ENCODE data around the gene SIGLEC12.
"Not testable (repeated sequence)": the region's sequence is repeated elsewhere in the genome, so short reads cannot be mapped to it uniquely, and the experiment has no call there.

Gene SIGLEC12

DNA sequence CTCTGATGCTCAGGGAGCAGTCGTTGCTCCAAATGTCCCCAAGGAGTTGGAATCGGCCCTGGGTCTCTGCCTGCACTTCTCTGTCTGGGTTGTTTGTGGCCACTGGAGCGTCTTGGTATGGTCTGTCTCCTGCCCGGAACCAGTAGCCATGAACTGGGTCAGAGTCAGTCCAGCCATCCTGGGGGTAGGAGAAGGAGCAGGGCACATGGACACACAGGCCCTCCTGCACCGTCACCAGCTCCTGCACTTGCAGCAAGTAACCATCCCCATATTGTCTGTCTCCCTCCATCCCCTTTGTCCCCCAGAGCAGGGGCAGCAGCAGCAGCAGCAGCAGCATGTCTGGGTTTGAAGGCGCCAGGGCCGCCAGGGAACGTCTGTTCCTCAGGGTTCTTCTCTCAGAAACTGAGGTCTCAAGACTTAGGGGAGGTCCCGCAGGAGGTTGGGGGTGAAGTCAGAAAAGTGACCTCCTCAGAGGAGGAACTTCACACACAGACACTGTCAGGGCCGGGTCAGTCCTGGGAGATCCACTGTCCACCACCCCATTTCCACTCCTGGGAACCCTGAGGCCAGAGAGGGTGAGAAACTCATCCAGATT, 43.5 kb downstream of the SIGLEC12 start, which contains the start of gene SIGLEC8:
Gene SIGLEC8 (minus strand): TSS at position 404 of the 595 bp plus-strand sequence. CDS start 67 bp downstream, at position 337.
- DNase-seq (ENCODE audit: low read depth) = no peak

DNA sequence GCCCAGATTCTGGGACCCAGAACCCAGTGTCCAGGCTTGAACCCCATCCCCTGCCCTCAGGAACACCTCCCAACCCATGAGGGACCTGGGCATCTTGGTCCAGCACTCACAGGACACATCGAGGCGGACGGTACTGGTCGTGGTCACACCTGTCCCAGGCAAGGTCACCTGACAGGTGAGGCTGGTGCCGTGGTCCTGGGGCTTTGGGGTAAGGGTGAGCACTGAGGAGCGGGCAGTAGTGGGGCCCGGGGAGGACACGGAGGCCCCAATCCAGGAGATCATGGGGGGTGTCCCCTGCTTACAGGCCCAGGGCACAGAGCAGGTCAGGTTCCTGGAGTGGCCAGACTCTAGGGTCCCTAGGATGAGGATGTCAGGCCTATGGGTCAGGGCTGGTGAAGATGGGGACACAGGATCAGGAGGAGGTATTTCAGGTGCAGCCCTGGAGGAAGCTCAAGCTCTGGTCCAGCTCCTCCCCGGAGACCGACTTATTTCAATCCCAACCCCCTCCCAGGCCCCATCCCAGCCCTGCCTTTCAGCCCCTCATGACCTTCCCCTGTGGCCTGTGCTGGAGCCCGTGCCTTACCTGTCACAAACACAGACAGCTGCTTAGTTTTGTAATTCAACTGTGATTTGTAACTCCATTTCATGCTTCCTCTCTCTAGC, 44.1 kb downstream of the SIGLEC12 start:
- no peak for DNase-seq (ENCODE audit: low read depth)

DNA sequence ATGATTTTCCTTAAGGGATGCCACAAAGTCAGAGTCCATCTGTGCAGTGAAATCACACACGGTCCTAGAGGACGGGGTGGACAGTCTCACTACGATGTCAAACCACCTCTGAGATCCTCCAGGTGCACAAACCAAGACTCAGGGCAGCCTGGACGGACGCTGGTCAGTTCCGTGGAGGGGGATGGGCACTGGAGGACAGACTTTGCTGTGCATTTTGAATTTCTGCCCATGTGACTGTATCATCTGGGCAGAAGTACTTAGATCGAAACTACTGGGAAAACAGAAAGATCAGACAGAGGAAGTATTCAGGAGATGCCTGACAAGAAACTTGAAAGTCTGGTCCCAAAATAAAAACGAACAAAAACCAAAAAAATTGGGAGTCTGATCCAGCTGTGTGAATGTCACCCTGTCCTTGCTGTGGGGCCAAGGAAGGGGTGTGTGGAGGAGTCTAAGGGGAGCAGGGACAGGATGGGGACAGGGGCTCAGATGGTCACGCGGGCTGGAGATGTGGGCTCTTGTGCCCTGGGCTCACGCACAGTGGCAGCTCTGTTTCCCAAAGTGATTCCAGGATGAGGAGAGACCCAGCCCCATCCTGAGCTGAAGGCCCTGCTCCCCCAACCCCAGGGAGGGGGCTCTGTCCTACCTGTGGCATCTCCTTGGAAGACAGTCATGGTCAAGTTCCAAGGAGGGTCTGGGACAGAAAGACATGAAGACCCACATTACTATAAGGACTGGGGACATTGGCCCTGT, 44.9 kb downstream of the SIGLEC12 start:
- no peak for DNase-seq (ENCODE audit: low read depth)

DNA sequence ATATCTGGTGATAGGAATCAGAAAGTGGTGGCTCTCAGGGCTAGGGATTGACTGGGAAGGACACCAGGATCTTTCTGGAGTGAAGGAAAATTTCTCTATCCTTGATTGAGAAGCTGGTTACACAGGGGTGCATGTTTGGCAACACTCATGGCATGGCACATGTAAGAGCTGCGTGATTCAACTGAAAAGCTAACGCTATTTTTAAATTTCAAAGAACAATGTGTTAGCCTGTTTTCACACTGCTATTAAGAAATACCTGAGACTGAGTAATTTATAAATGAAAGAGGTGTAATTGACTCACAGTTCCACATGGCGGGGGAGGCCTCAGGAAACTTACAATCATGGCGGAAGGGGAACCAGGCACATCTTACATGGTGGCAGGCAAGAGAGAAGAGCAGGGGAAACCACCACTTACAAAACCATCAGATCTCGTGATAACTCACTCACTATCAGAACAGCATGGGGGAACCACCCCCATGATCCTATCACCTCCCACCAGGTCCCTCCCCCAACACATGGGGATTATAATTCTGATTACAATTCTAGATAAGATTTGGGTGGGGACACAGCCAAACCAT, 50.8 kb downstream of the SIGLEC12 start:
- DNase-seq (ENCODE audit: low read depth) = no peak

DNA sequence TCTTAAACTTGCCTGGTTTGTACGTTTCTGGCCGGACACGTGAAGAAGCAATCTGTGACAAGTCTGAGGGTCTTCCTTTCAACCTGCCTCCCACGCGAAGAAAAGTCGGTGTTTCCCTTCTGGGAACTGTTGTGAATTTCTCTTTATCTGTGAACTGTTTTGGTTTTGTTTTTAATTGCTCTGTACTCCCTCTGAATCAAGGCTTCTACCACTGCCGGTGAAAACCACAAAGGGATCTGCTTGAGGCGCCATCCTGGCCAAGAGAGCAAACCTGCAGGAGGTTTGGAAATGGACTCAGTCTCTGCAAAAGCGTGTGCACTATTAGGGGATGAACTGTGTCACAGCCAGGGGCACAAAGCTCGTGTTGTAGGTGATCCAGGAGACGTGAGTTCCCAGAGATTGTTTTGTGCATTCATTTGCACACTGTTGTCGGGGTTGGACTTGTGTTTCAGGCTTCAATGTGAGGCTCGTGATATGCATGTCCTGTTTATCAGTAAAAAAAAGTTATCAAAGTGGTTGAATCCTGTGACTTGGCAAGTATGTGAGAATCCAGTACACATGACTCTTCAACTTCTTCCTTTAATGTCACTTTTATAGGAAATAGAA, 53.1 kb downstream of the SIGLEC12 start:
- DNase-seq (ENCODE audit: low read depth) = no peak

DNA sequence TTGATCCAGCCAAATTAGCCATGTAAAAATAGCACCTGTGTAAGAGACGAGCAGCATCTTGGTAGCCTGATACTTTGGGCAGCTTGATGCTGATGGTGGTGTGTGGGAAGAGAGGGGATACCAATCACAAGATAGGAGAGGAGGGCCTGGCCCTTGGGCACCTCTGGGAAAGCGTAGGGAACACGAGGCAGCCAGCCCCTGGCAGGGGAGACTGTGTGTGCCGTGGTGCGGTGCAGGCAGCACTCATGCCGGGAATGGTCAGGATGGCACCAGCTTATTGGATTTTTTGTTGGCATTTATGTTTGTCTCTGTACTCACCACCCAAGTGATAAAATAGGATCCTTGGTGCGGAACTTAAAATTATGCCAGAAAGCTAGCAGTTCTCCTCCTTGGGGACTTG, 53.6 kb downstream of the SIGLEC12 start:
- DNase-seq (ENCODE audit: low read depth) = no peak

DNA sequence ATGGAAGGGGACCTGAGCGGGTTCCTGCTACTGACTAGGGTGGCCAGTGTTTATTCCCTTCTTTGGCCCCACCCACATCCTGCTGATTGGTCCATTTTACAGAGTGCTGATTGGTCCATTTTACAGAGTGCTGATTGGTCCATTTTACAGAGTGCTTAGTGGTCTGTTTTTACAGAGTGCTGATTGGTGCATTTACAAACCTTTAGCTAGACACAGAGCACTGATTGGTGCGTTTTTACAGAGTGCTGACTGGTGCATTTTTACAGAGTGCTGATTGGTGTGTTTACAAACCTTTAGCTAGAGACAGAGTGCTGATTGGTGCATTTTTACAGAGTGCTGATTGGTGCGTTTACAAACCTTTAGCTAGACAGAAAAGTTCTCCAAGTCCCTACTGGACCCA, 54.1 kb downstream of the SIGLEC12 start:
- not testable (repeated sequence) for DNase-seq (ENCODE audit: low read depth)

DNA sequence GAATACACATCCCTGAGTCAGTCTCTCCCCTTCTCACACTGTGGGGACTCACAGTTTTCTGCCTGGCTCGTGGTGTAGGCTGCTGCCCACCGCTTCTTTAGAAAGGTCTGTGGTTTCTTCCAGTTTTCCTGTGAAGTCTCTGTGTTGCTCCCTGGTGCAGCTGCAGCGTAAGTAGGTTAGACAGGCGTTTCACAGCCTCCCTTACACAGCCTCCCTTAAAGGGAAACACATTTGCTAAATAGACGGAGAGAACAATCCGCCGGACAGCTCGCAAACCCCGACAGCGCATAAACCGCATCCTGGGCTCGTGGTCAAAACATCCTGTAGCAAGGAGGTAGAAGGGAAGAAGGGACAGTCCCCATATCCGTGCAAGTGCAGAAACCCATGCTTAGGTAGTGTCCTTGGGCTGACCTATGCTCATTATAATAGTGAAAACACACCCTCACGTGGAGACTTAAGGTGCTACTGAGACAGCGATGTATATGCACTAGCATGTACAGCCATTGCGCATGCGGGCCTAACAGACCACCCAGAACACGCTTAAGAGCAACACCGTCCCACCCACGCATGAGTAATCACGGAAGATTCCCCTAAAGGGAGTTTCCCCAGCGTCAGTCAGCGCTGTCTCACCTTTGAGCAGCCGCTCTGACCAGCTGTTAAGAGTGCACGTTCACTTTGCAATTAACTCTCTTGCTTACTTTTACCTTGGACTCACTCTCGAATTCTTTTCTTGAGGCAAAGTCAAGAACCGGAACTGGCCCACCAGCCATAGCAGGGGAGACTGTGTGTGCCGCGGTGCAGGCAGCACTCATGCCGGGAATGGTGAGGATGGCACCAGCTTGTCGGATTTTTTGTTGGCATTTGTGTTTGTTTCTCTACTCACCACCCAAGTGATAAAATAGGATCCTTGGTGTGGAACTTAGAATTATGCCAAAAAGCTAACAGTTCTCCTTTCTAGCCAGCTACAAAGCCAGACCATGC, 59.9 kb downstream of the SIGLEC12 start:
- DNase-seq (ENCODE audit: low read depth) = peak; percentile 69

Data from stimulated activated CD8-positive, alpha-beta memory T cell treated with anti-CD3 and anti-CD28 coated beads, Interleukin-15, amount 100 ng/mL, for 1 hour (primary cell).